HG03280 (cell line): ENCODE results near the gene GAS2L1.
"Not testable (repeated sequence)": the region's sequence is repeated elsewhere in the genome, so short reads cannot be mapped to it uniquely, and the experiment has no call there.

Experiments
- ATAC-seq: cut with Tn5 transposase; IDR thresholded peaks from one replicate; pipeline ENCODE4 v1.9.1; 2021; ENCODE audit warnings: mild to moderate bottlenecking, moderate library complexity; ENCODE audit not compliant: unreplicated experiment

Gene GAS2L1

GRCh38 chr22:29340566-29340965 lies 34.1 kb downstream of the GAS2L1 start:
- ATAC-seq, result no peak

DNA sequence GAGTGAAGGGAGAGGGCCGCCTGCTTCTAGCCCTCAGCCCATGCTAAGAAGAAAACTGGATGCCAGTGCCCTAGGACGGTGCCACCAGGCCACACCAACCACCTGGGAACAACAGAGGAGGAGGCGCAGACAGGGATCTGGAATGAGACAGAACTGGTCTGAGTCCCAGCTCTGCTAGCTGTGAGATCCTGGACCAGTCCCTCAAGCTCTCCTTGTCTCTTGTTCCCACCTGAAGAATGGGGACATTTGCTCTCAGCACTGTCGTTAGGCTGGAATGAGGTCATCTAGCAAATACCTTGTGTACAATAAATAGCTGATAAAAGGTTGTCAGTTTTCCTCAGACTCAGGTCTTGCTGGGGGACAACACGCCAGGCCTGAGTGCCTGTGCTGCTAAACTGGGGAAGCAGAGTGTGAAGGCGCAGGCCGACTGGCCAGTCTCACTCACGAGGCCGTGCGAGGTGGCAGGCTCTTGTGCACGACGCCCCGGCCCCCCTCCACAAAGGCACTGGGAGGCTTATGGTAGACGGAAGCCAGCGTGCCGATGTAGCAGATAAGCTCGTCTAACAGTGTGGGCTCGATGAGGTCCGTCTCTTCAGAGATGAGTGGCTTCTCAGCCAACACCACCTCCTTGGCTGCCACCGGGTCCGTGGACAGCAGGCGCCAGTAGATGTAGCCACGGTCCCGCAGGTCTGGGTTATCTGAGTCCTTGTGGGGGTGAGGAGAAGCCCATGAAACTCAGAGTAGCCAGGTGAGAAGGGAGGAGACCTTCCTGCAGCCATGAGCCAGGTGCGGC lies 34.8 kb downstream of the GAS2L1 start:
- no peak for ATAC-seq

- no peak for ATAC-seq
These were observed 35.3 kb downstream of the GAS2L1 start for GRCh38 chr22:29341849-29342127.

DNA sequence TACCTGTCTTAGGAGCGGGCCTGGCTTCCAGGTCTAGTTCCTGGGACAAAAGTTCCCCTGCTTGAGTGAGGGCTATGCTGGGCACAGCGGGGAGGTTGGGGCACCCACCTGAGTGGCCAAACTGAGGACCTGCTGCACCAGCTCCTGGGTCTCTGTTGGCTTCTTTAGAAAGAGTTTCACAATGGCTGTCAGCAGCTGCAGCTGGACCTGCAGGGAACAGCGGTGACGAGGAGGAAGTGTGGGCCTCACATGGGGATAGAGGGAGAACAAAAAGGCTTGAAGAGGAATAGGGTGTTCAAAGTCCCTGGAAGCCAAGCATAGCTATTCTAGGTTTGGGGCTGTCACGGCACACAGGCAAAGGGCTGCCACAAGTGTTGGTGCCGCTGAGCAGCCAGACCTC lies 35.7 kb downstream of the GAS2L1 start:
- no peak for ATAC-seq

DNA sequence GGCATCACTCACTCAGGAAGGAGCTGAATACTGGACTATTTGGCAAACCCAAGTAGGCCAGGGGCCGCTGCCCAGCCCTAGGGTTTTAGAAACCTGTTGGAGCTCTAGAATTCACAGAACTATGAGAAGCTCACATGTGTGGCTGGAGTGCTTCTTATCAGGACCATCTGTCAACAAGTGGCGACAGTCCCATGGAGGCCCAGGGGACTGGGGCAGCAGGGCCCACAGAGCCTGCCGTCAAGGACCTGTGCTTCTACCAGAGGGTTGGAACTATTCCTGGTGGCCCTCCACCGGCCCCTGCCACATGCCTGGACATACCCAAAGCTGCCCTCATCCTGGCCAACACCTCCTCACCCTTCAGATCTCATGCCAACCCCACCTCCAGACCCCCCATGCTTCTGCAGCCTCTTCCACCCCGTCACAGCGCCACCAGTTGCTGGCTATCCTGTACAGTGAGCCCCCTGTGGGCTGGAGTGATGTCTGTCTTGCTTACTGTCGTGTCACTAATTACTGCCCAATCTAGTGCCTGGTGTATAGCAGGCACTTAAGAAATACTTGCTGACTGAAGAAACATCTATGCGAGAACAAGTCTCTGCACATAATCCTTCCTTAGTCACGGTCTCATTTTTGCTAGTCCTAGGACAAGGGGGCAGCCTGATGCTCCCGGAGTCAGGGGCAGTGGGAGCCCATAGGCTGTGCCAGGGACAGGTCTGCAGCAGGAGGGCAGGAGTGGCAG lies 36.3 kb downstream of the GAS2L1 start:
- no peak for ATAC-seq

- ATAC-seq, result no peak
These were observed 36.9 kb downstream of the GAS2L1 start for GRCh38 chr22:29343313-29343805.

DNA sequence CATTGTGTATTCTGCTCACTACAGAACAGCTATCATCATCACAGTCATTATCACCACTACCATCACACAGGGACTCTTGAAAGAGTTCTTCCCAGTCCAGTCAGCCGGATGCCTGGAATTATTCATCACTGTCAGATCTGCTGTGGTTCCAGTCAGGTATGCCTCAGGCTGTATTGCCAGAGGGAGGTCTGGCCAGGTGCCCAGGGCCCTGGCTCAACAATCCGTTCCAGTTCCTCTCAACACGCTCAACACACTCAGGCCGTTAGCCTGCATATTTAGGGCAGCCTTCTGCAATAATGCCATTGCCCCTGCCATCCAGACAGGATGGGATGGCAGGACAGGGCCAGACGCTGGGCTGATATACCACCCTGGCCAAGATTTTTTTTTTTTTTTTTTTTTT lies 37.7 kb downstream of the GAS2L1 start:
- no peak for ATAC-seq

DNA sequence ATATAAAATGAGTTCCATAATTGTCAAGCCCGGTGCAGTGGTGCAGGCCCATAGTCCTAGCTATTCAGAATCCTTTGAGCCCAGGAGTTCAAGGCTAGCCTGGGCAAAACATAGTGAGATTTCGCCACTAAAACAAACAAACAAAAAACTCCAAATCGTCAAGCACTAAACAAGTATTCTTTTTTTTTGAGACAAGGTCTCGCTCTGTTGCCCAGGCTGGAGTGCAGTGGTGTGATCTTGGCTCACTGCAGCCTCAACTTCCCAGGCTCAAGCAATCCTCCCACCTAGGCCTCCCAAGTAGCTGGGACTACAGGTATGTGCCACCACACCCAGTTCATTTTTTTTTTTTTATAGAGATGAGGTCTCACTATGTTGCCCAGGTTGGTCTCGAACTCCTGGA lies 38.4 kb downstream of the GAS2L1 start:
- ATAC-seq, result not testable (repeated sequence)

DNA sequence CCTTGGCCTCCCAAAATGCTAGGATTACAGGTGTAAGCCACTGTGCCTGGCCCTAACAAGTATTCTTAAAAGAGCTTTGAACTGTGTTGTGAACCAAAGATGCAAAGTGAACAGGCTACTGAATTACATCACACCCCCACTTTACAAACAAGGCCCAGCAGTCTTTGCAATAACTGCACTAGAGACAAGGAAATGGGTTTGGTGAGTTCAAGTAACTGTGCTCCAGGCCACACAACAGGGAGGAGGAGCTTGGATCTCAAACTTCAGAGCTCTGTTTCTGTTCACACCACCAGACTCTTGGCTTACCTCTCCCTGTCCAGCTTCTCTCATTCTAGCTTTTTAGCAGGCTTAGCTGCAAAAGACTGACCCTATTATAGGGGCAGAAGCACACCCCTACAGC lies 39.5 kb downstream of the GAS2L1 start:
- no peak for ATAC-seq

- ATAC-seq, result no peak
These were observed 40.2 kb downstream of the GAS2L1 start for GRCh38 chr22:29346659-29347058.

- no peak for ATAC-seq
These were observed 41.6 kb downstream of the GAS2L1 start for GRCh38 chr22:29348041-29348440.

- ATAC-seq, result no peak
These were observed 42.5 kb downstream of the GAS2L1 start for GRCh38 chr22:29348956-29349355.

DNA sequence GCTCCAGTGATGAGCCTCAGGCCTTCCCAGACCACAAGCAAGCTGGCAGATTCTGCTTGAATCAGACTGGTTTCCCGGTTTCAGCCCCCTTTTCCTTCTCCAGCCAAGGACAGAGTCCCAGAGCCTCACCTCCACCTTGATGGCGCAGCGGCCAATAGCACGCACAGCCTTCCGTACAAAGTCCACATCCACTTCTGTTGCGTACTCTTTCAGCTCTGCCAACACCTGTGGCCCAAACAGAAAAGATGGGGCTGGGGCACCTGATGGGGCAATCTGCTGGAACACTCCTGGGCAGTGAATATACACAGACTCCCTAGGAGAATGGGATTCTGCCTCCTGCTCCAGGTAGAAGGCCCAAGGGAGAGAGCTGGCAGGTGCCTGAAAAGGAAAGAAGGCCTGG lies 44.6 kb downstream of the GAS2L1 start:
- ATAC-seq, result no peak

DNA sequence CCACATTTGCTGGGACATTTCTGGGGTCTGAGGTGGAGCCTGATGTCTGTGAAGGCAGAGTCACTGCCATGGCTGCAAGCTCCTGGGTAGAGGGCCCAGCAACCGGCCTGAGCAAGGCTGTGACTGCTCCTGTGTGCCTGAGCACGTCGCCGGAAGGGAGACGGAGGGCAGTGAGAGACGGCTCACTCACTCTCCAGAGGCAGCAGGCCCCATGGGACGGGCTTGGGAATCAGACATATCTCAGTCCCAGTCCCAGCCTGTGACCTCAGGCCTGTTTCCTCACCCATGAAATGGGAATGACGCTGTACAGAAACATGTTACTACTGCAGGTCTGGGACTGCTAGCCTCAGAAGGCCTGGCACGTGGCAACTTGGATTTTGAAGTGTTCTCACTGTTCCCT lies 45.4 kb downstream of the GAS2L1 start:
- ATAC-seq, result no peak

DNA sequence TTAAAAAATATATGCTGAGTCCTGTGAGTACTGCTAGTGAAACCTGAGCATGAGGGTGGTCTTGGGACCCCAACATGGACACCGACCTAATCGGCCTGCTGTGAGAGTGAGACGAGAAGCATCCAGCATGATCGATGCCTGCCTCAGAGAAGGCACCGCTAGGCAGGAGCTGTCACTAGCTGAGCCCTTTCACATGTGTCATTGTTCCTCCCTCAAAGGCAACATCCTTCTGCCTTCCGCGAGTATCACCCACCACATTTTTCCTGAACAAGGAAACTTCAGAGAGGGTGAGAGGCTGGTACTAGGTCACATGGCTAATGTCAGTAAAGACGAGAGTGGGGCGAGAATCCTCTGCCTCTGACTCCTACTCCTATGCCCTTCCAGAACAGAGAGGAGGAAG lies 46.3 kb downstream of the GAS2L1 start:
- no peak for ATAC-seq

DNA sequence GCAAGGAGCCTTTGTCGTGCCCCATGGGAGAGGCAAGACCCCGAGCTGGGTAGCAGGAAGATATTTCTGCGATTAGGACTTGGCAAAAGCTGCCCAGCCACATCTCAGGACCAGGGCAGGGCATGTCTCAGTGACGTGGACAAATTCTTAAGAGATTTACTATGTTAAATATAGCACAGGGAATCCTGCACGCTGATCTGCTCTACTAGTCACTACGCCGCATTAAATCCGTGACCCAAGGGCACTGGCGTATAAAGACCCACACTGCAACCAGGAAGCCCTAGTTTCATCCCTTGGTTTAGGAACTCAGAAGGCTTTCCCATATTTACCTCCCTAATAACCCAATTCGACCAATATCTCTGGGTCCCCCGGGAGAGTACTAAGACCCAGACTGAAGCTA lies 46.8 kb downstream of the GAS2L1 start:
- ATAC-seq, result no peak

GRCh38 chr22:29353860-29354259 lies 47.4 kb downstream of the GAS2L1 start:
- no peak for ATAC-seq

- not testable (repeated sequence) for ATAC-seq
These were observed 50.9 kb downstream of the GAS2L1 start for GRCh38 chr22:29357193-29357890.

DNA sequence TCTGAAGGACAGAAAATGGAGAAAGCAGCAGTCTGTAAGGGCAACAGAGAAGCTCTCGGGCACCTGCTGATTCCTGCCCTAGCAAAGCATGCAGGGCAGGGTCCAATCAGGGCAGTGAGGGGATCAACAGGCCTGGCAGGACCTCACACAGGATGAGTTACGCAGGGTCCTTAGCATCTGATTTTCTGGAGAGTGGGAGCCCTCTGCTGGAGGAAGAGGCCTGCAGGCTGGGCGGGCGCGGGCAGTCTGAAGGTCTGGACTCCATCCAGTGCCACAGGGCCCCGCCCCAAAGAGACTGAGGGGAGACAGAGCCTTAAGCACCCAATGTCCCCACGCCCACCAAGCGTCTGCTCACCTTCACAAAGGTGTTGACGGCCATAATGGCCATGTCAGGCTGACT lies 53.0 kb downstream of the GAS2L1 start:
- no peak for ATAC-seq
